Mesenchymal stem cell (in vitro differentiated cells and primary cell): ENCODE measurements around the gene SMARCD3.

ENCODE experiments used
- DNase-seq: peaks from one replicate; pipeline ENCODE4 v3.0.0-alpha.2; 2013
- H2AFZ ChIP-seq: one replicate; pipeline ENCODE4 v1.6.1; 2013; ENCODE audit warnings: low read depth, mild to moderate bottlenecking, control low read depth, inconsistent platforms, low read length, moderate library complexity
- H2AK5ac ChIP-seq: 2 replicates; pipeline ENCODE4 v1.6.1; 2013; ENCODE audit warnings: low read length, moderate library complexity, mild to moderate bottlenecking, inconsistent platforms; ENCODE audit not compliant: severe bottlenecking
- H2BK120ac ChIP-seq: one replicate; pipeline ENCODE4 v1.6.1; 2013; ENCODE audit warnings: low read depth, mild to moderate bottlenecking, inconsistent platforms, low read length, moderate library complexity
- H2BK12ac ChIP-seq, 2 experiments: one replicate each; pipeline ENCODE4 v1.6.1; 2013; ENCODE audit warnings: inconsistent platforms in 2 of 2, low read length in 2 of 2, mild to moderate bottlenecking in 2 of 2, moderate library complexity in 2 of 2, control low read depth in 1 of 2
- H2BK15ac ChIP-seq: one replicate; pipeline ENCODE4 v1.6.1; 2013; ENCODE audit warnings: mild to moderate bottlenecking, low read depth, inconsistent platforms; ENCODE audit not compliant: poor library complexity, severe bottlenecking
- H2BK5ac ChIP-seq: 2 replicates; pipeline ENCODE4 v1.6.1; 2013; ENCODE audit warnings: low read depth, mild to moderate bottlenecking, low read length, control low read depth, inconsistent platforms; ENCODE audit not compliant: poor library complexity, severe bottlenecking
- H3K14ac ChIP-seq, 2 experiments: one replicate each; pipeline ENCODE4 v1.6.1; 2013; ENCODE audit warnings: inconsistent platforms in 2 of 2, low read length in 2 of 2, control low read depth in 1 of 2, mild to moderate bottlenecking in 1 of 2, moderate library complexity in 1 of 2
- H3K18ac ChIP-seq, 2 experiments: one replicate each; pipeline ENCODE4 v1.6.1; 2013; ENCODE audit warnings: inconsistent platforms in 2 of 2, low read length in 2 of 2, control low read depth in 1 of 2, low read depth in 1 of 2, mild to moderate bottlenecking in 1 of 2
- H3K23ac ChIP-seq, 2 experiments: one replicate each; pipeline ENCODE4 v1.6.1; 2013; ENCODE audit warnings: inconsistent platforms in 2 of 2, low read length in 2 of 2, mild to moderate bottlenecking in 2 of 2, moderate library complexity in 2 of 2, control low read depth in 1 of 2
- H3K27ac ChIP-seq: 2 replicates; pipeline ENCODE4 v1.5.1; 2013; ENCODE audit warnings: mild to moderate bottlenecking, moderate library complexity, low read length, control low read depth, inconsistent platforms; ENCODE audit not compliant: poor library complexity, severe bottlenecking
- H3K27me3 ChIP-seq, 2 experiments: 2 replicates each; pipeline versions ENCODE4 v1.6.1 to v1.7.0; 2013; ENCODE audit warnings: low read length in 2 of 2, mild to moderate bottlenecking in 2 of 2, moderate library complexity in 2 of 2, control low read depth in 1 of 2, inconsistent platforms in 1 of 2; ENCODE audit not compliant: control insufficient read depth in 1 of 2, insufficient read depth in 1 of 2
- H3K36me3 ChIP-seq, 2 experiments: 2 replicates each; pipeline versions ENCODE4 v1.6.1 to v1.7.0; 2013; ENCODE audit warnings: low read length in 2 of 2, control low read depth in 1 of 2, inconsistent platforms in 1 of 2, low read depth in 1 of 2, mild to moderate bottlenecking in 1 of 2; ENCODE audit not compliant: insufficient read depth in 2 of 2, control insufficient read depth in 1 of 2
- H3K4ac ChIP-seq, 2 experiments: one replicate each; pipeline ENCODE4 v1.6.1; 2013; ENCODE audit warnings: inconsistent platforms in 2 of 2, low read length in 2 of 2, mild to moderate bottlenecking in 2 of 2, moderate library complexity in 2 of 2, control low read depth in 1 of 2, low read depth in 1 of 2
- H3K4me1 ChIP-seq: 2 replicates; pipeline ENCODE4 v1.6.1; 2013; ENCODE audit warnings: low read depth, low read length, control low read depth; ENCODE audit not compliant: control insufficient read depth, insufficient read depth
- H3K4me2 ChIP-seq: 2 replicates; pipeline ENCODE4 v1.6.1; 2013; ENCODE audit warnings: low read length, mild to moderate bottlenecking, inconsistent platforms; ENCODE audit not compliant: poor library complexity, severe bottlenecking
- H3K4me3 ChIP-seq, 2 experiments: 2 replicates each; pipeline versions ENCODE4 v1.5.1 to v1.7.0; 2013; ENCODE audit warnings: low read length in 2 of 2, mild to moderate bottlenecking in 2 of 2, control low read depth in 1 of 2, low read depth in 1 of 2; ENCODE audit not compliant: insufficient read depth in 1 of 2
- H3K79me1 ChIP-seq: replicated peaks from 2 replicates; pipeline ENCODE4 v1.6.1; 2013; ENCODE audit warnings: mild to moderate bottlenecking, control low read depth, low read length, inconsistent platforms; ENCODE audit not compliant: poor library complexity, severe bottlenecking
- H3K9ac ChIP-seq: 2 replicates; pipeline ENCODE4 v1.7.0; 2013; ENCODE audit warnings: mild to moderate bottlenecking, low read length, moderate library complexity
- H3K9me3 ChIP-seq: 2 replicates; pipeline ENCODE4 v1.7.0; 2013; ENCODE audit warnings: mild to moderate bottlenecking, low read length; ENCODE audit not compliant: control insufficient read depth
- H4K8ac ChIP-seq: one replicate; pipeline ENCODE4 v1.6.1; 2013; ENCODE audit warnings: inconsistent platforms, mild to moderate bottlenecking, low read length, moderate library complexity
- H4K91ac ChIP-seq: one replicate; pipeline ENCODE4 v1.6.1; 2013; ENCODE audit warnings: mild to moderate bottlenecking, low read length, inconsistent platforms
- WGBS: methylation state at CpG from one replicate; pipeline ENCODE4 v1.1.7; 2013; ENCODE audit warnings: mixed read lengths; 5-methylcytosine and 5-hydroxymethylcytosine counted together

SMARCD3 gene

GRCh38 chr7:151236406-151236805 lies 12.1 kb downstream of the SMARCD3 start:
- no peak overlapping the region for H2BK5ac ChIP-seq

GRCh38 chr7:151235091-151235787 lies 13.3 kb downstream of the SMARCD3 start:
- WGBS: 97% methylated on average over 27 of the region's 28 CpGs

More at GRCh38 chr7:151236406-151236805, 12.1 kb downstream of the SMARCD3 start:
- DNase-seq: no peak
- Histone ChIP-seq H3K79me1 (peaks cover 15% of the 10 kb centered on the region), H3K27ac (no peak overlapping the region), H3K23ac (no peak overlapping the region), H3K36me3 (peaks cover 69 to 70% of the 10 kb centered on the region in 2 experiments), H3K4me1 (peaks cover 25% of the 10 kb centered on the region), H4K8ac (no peak overlapping the region), H3K18ac (no peak overlapping the region), H2AK5ac (no peak overlapping the region), H2BK12ac (no peak overlapping the region), H4K91ac (no peak overlapping the region), H2AFZ (no peak overlapping the region), H3K14ac (no peak overlapping the region), H3K4me3 (no peak overlapping the region), H2BK120ac (no peak overlapping the region), H2BK15ac (no peak overlapping the region), H3K9me3 (no peaks in the 10 kb centered on the region), H3K4ac (no peak overlapping the region), H3K4me2 (no peak overlapping the region), H3K27me3 (no peaks in the 10 kb centered on the region), H3K9ac (no peak overlapping the region)
- 98% methylated on average over 13 of the region's 13 CpGs for WGBS

GRCh38 chr7:151233804-151234203 lies 14.7 kb downstream of the SMARCD3 start:
- no peak overlapping the region for H2AK5ac ChIP-seq
- no peak overlapping the region for H3K18ac ChIP-seq
- H3K23ac ChIP-seq: no peak overlapping the region
- no peak overlapping the region for H2AFZ ChIP-seq
- no peak overlapping the region for H3K27ac ChIP-seq
- no peaks in the 10 kb centered on the region for H3K27me3 ChIP-seq
- H3K4ac ChIP-seq: no peak overlapping the region
- peak overlapping the region; percentile 86 for H3K4me2 ChIP-seq
- peaks cover 25% of the 10 kb centered on the region for H3K4me1 ChIP-seq
- H2BK120ac ChIP-seq: no peak overlapping the region
- no peaks in the 10 kb centered on the region for H3K9me3 ChIP-seq
- no peak overlapping the region for H2BK5ac ChIP-seq
- no peak overlapping the region for H2BK15ac ChIP-seq
- H3K14ac ChIP-seq: no peak overlapping the region
- DNase-seq: no peak
- H3K36me3 ChIP-seq: peaks cover 44 to 47% of the 10 kb centered on the region in 2 experiments
- H3K9ac ChIP-seq: peak overlapping the region; percentile 97
- no peak overlapping the region for H4K91ac ChIP-seq
- WGBS: 81% methylated on average over 9 of the region's 9 CpGs
- H3K79me1 ChIP-seq: peaks cover 5% of the 10 kb centered on the region
- peak overlapping the region; percentile 26 to 97 for H3K4me3 ChIP-seq
- H2BK12ac ChIP-seq: no peak overlapping the region
- H4K8ac ChIP-seq: no peak overlapping the region

More at GRCh38 chr7:151235091-151235787, 13.3 kb downstream of the SMARCD3 start:
- DNase-seq: no peak
- no peak overlapping the region for H3K14ac ChIP-seq
- H3K18ac ChIP-seq: no peak overlapping the region
- H4K91ac ChIP-seq: no peak overlapping the region
- H3K4ac ChIP-seq: no peak overlapping the region
- H3K9ac ChIP-seq: no peak overlapping the region
- H2BK12ac ChIP-seq: no peak overlapping the region
- H3K27ac ChIP-seq: no peak overlapping the region
- H2BK15ac ChIP-seq: no peak overlapping the region
- H3K4me3 ChIP-seq: no peak overlapping the region
- H3K4me2 ChIP-seq: no peak overlapping the region
- no peaks in the 10 kb centered on the region for H3K27me3 ChIP-seq
- H3K4me1 ChIP-seq: peaks cover 25% of the 10 kb centered on the region
- peaks cover 8% of the 10 kb centered on the region for H3K79me1 ChIP-seq
- H2BK5ac ChIP-seq: no peak overlapping the region
- H2AK5ac ChIP-seq: no peak overlapping the region
- H4K8ac ChIP-seq: no peak overlapping the region
- peaks cover 59 to 60% of the 10 kb centered on the region in 2 experiments for H3K36me3 ChIP-seq
- no peaks in the 10 kb centered on the region for H3K9me3 ChIP-seq
- H3K23ac ChIP-seq: no peak overlapping the region
- no peak overlapping the region for H2BK120ac ChIP-seq
- H2AFZ ChIP-seq: no peak overlapping the region

- peak; percentile 83 for DNase-seq
- no peaks in the 10 kb centered on the region for H3K27me3 ChIP-seq
- H2AFZ ChIP-seq: no peak overlapping the region
- H3K79me1 ChIP-seq: peaks cover 2% of the 10 kb centered on the region
- H3K18ac ChIP-seq: peak overlapping the region; percentile 50 to 92
- peak overlapping the region; percentile 20 for H2AK5ac ChIP-seq
- peaks cover 25% of the 10 kb centered on the region for H3K4me1 ChIP-seq
- peak overlapping the region; percentile 64 for H2BK120ac ChIP-seq
- peak overlapping the region; percentile 82 for H4K8ac ChIP-seq
- peak overlapping the region; percentile 98 for H4K91ac ChIP-seq
- H3K14ac ChIP-seq: peak overlapping the region in 1 of 2 experiments; percentile 85
- peak overlapping the region; percentile 97 for H3K9ac ChIP-seq
- H3K36me3 ChIP-seq: peaks cover 39 to 40% of the 10 kb centered on the region in 2 experiments
- peak overlapping the region; percentile 96 to 97 for H3K4me3 ChIP-seq
- H3K9me3 ChIP-seq: no peaks in the 10 kb centered on the region
- H3K23ac ChIP-seq: peak overlapping the region in 1 of 2 experiments; percentile 70
- WGBS: 8% methylated on average over 32 of the region's 36 CpGs
- peak overlapping the region in 1 of 2 experiments; percentile 17 for H2BK12ac ChIP-seq
- H3K4me2 ChIP-seq: peak overlapping the region; percentile 86
- H2BK5ac ChIP-seq: peak overlapping the region; percentile 83
- peak overlapping the region; percentile 65 for H2BK15ac ChIP-seq
- peak overlapping the region; percentile 95 to 96 for H3K4ac ChIP-seq
- peak overlapping the region; percentile 82 for H3K27ac ChIP-seq
Measured at GRCh38 chr7:151232917-151233701, 15.4 kb downstream of the SMARCD3 start.
